ENCODE measurements around the gene SALL2. TPM values are rescaled to one million over a fixed set of nuclear protein-coding genes. Genes with fewer than 3 reads are reported as not detected.
A peak's percentile ranks its signal among the peaks of the same experiment; 100 is the strongest.

SALL2 gene
- total and polyA plus RNA-seq, 2 experiments from 2014 or later, result 9.5 to 11.8 TPM

DNA sequence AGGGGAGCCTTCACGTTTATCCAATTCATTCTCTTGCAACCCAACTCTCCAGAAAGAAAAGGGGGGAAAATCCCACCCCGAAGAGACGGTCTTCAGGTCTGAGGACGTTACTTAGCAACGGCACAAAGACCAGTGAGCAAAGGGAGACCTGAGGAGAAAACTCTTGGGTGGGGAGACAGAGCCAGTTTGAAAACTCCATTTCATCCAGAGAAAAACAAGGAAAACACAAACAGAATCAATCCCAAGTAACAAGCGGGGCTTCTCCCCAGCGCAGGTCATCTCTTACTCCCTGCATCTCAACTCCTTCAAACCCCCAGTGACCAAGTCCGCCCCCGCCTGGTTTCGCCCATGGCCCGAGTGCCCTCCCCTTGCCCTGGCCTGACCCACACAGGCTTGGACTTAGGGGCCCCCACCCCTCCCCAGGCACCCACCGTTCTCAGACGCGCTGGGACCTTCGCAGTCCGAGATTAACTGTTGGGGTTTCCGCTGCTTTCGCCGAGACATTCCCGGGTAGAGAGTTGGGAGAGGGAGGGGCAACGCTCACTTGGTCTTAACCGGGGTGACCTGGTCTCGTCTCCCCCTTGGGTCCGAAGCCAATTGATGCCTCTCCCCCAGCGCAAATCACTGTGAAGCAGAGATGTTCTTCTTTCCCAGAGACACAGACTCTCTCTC lies 10.4 kb upstream of the SALL2 start:
- Histone ChIP-seq H3K4me2 (peak overlapping the region; percentile 92), H3K4me3 (peak overlapping the region; percentile 50), H3K36me3 (replicated peaks; ENCODE audit: insufficient read depth, low read depth) (no peaks in the 10 kb centered on the region), H3K9me2 (replicated peaks; ENCODE audit: insufficient read depth) (no peaks in the 10 kb centered on the region), H4K20me1 (ENCODE audit: insufficient read depth, poor library complexity, severe bottlenecking) (no peaks in the 10 kb centered on the region), H3K4me1 (ENCODE audit: insufficient read depth) (peaks cover 11% of the 10 kb centered on the region), H3K79me2 (no peaks in the 10 kb centered on the region), H3K27me3 (peaks cover 50% of the 10 kb centered on the region), H2AFZ (peak overlapping the region; percentile 71), H3K27ac (no peak overlapping the region), H3K9me3 (ENCODE audit: low read depth) (no peaks in the 10 kb centered on the region)
- WGBS (ENCODE audit: low lambda C conversion rate, missing lambda C conversion rate), result 3% methylated on average over 25 of the region's 25 CpGs
- DNase-seq (ENCODE audit: low spot score), result no peak
- TF ChIP-seq EZH2phosphoT487 (IDR thresholded peaks at IDR 0.05; ENCODE audit: low read depth, severe bottlenecking, unreplicated experiment) (no peak), CTCF (IDR thresholded peaks at IDR 0.05; ENCODE audit: poor library complexity) (no peak), EZH2 (IDR thresholded peaks at IDR 0.05; ENCODE audit: borderline replicate concordance) (no peak)

DNA sequence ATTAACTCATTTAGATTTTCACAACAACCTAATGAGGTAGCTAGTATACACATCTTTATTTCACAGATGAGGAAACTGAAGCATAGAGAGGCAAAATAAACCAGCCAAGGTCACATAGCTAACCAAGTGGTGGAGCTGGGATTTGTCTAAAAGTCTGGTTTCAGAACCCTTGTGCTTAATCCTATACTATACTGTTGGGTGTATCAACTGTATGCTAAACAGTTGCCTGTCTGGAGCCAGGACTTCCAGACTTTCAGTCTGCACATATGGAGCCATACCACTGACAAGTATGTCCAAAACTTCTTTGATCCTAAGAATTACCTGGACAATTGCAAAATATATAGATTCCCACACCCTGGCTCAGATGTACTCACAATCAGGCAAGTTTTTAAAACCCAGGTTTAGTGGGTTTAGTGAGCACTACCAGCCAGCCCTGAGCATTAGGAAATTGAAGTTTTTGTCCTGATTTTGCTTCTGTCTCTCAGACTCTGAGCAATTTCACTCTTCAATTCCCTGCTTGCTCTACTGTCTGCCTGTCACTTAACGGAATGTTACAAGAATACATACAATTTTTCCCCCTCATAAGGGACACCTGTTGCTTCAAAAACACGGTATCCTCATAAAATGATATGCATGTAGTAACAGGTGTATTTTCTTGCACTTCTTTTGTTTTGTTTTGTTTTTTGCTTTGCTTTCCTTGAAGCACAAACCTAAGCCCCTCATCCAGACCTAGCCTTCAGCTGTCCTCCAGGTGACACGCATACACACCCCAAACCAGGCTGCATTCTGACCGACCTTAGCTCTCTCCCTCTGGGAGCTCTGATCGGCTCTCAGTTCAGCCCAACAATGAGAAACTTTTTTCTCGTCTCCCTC lies 9.6 kb upstream of the SALL2 start:
- H3K27ac ChIP-seq, result no peak overlapping the region
- H3K36me3 ChIP-seq (replicated peaks; ENCODE audit: insufficient read depth, low read depth), result no peaks in the 10 kb centered on the region
- peaks cover 50% of the 10 kb centered on the region for H3K27me3 ChIP-seq
- DNase-seq (ENCODE audit: low spot score), result no peak
- peaks cover 11% of the 10 kb centered on the region for H3K4me1 ChIP-seq (ENCODE audit: insufficient read depth)
- no peaks in the 10 kb centered on the region for H3K9me3 ChIP-seq (ENCODE audit: low read depth)
- H3K4me2 ChIP-seq, result peak overlapping the region; percentile 92
- 17% methylated on average over 6 of the region's 6 CpGs for WGBS (ENCODE audit: low lambda C conversion rate, missing lambda C conversion rate)
- TF ChIP-seq EZH2phosphoT487 (IDR thresholded peaks at IDR 0.05; ENCODE audit: low read depth, severe bottlenecking, unreplicated experiment), result no peak
- no peak for TF ChIP-seq CTCF (IDR thresholded peaks at IDR 0.05; ENCODE audit: poor library complexity)
- TF ChIP-seq EZH2 (IDR thresholded peaks at IDR 0.05; ENCODE audit: borderline replicate concordance), result no peak
- H4K20me1 ChIP-seq (ENCODE audit: insufficient read depth, poor library complexity, severe bottlenecking), result no peaks in the 10 kb centered on the region
- no peaks in the 10 kb centered on the region for H3K9me2 ChIP-seq (replicated peaks; ENCODE audit: insufficient read depth)
- peak overlapping the region; percentile 71 for H2AFZ ChIP-seq
- peak overlapping the region; percentile 50 for H3K4me3 ChIP-seq
- no peaks in the 10 kb centered on the region for H3K79me2 ChIP-seq

GRCh38 chr14:21534576-21534975 lies 8.4 kb upstream of the SALL2 start:
- no peaks in the 10 kb centered on the region for H4K20me1 ChIP-seq (ENCODE audit: insufficient read depth, poor library complexity, severe bottlenecking)
- WGBS (ENCODE audit: low lambda C conversion rate, missing lambda C conversion rate), result 47% methylated on average over 4 of the region's 4 CpGs
- no peaks in the 10 kb centered on the region for H3K79me2 ChIP-seq
- H3K36me3 ChIP-seq (replicated peaks; ENCODE audit: insufficient read depth, low read depth), result no peaks in the 10 kb centered on the region
- H3K9me3 ChIP-seq (ENCODE audit: low read depth), result no peaks in the 10 kb centered on the region
- DNase-seq (ENCODE audit: low spot score), result no peak
- TF ChIP-seq EZH2phosphoT487 (IDR thresholded peaks at IDR 0.05; ENCODE audit: low read depth, severe bottlenecking, unreplicated experiment) (no peak), EZH2 (IDR thresholded peaks at IDR 0.05; ENCODE audit: borderline replicate concordance) (no peak), CTCF (IDR thresholded peaks at IDR 0.05; ENCODE audit: poor library complexity) (no peak)
- H3K27me3 ChIP-seq, result peaks cover 49% of the 10 kb centered on the region
- peaks cover 11% of the 10 kb centered on the region for H3K4me1 ChIP-seq (ENCODE audit: insufficient read depth)
- no peak overlapping the region for H2AFZ ChIP-seq
- H3K4me2 ChIP-seq, result no peak overlapping the region
- H3K4me3 ChIP-seq, result no peak overlapping the region
- H3K27ac ChIP-seq, result no peak overlapping the region
- no peaks in the 10 kb centered on the region for H3K9me2 ChIP-seq (replicated peaks; ENCODE audit: insufficient read depth)

Data from hepatocyte (in vitro differentiated cells).